RWPE2 (cell line): ENCODE measurements around the gene DUSP7.
A peak's percentile ranks its signal among the peaks of the same experiment; 100 is the strongest.

Experiments
- ATAC-seq: fragments of 200-7000 bp; cut with Tn5 transposase; 3 replicates; pipeline ENCODE4 v1.9.1; 2021; ENCODE audit warnings: low read depth
- DNase-seq: peaks from one replicate; pipeline ENCODE4 v3.0.0-alpha.2; 2020; ENCODE audit warnings: low spot score
- H3K27ac ChIP-seq: fragments of 450-650 bp; 2 replicates; pipeline ENCODE4 v1.5.1; 2017; ENCODE audit warnings: mild to moderate bottlenecking; ENCODE audit not compliant: poor library complexity, severe bottlenecking
- H3K27me3 ChIP-seq: fragments of 250-450 bp; sonication (Bioruptor Pico); 2 replicates; pipeline ENCODE4 v1.5.1; 2021; ENCODE audit warnings: mild to moderate bottlenecking, moderate library complexity; ENCODE audit not compliant: insufficient read depth, poor library complexity, severe bottlenecking
- H3K36me3 ChIP-seq: fragments of 250-450 bp; sonication (Bioruptor Pico); 2 replicates; pipeline ENCODE4 v1.5.1; 2020; ENCODE audit warnings: low read depth, mild to moderate bottlenecking, moderate library complexity
- H3K4me1 ChIP-seq: fragments of 250-450 bp; sonication (Bioruptor Pico); 2 replicates; pipeline ENCODE4 v1.5.1; 2021; ENCODE audit warnings: mild to moderate bottlenecking, moderate library complexity; ENCODE audit not compliant: insufficient read depth, poor library complexity, severe bottlenecking
- H3K4me3 ChIP-seq: fragments of 250-450 bp; sonication (Bioruptor Pico); 2 replicates; pipeline ENCODE4 v1.5.1; 2021; ENCODE audit warnings: mild to moderate bottlenecking, moderate library complexity; ENCODE audit not compliant: severe bottlenecking
- H3K9me3 ChIP-seq: fragments of 250-450 bp; sonication (Bioruptor Pico); 2 replicates; pipeline ENCODE4 v1.5.1; 2021; ENCODE audit warnings: mild to moderate bottlenecking, moderate library complexity; ENCODE audit not compliant: severe bottlenecking
- CTCF ChIP-seq: fragments of 450-650 bp; IDR thresholded peaks from one replicate; pipeline ENCODE4 v1.5.1; 2017; ENCODE audit warnings: mild to moderate bottlenecking, moderate library complexity; ENCODE audit not compliant: poor library complexity, severe bottlenecking

Gene DUSP7

GRCh38 chr3:52097851-52098507, 41.6 kb upstream of the DUSP7 start:
- Histone ChIP-seq H3K4me3 (no peak overlapping the region), H3K4me1 (no peaks in the 10 kb centered on the region), H3K27ac (no peak overlapping the region), H3K27me3 (no peaks in the 10 kb centered on the region), H3K36me3 (peaks cover 36% of the 10 kb centered on the region), H3K9me3 (no peaks in the 10 kb centered on the region)
- no peak for ATAC-seq
- no peak for DNase-seq
- no peak for TF ChIP-seq CTCF

GRCh38 chr3:52095990-52096775, 39.8 kb upstream of the DUSP7 start:
- Histone ChIP-seq H3K27ac (no peak overlapping the region), H3K4me1 (no peaks in the 10 kb centered on the region), H3K4me3 (no peak overlapping the region), H3K27me3 (no peaks in the 10 kb centered on the region), H3K36me3 (peaks cover 22% of the 10 kb centered on the region), H3K9me3 (no peaks in the 10 kb centered on the region)
- DNase-seq (no peak), ATAC-seq (no peak)
- no peak for TF ChIP-seq CTCF

- TF ChIP-seq CTCF: no peak
- no peaks in the 10 kb centered on the region for H3K9me3 ChIP-seq
- H3K4me3 ChIP-seq: no peak overlapping the region
- no peak overlapping the region for H3K27ac ChIP-seq
- DNase-seq (no peak), ATAC-seq (no peak)
- H3K27me3 ChIP-seq: no peaks in the 10 kb centered on the region
- H3K4me1 ChIP-seq: peaks cover 9% of the 10 kb centered on the region
- peaks cover 15% of the 10 kb centered on the region; the same call in 1 of the 2 replicates for H3K36me3 ChIP-seq
Observed at GRCh38 chr3:52094571-52095485, 38.5 kb upstream of the DUSP7 start.

- H3K27ac ChIP-seq: no peak overlapping the region
- ATAC-seq (peak; percentile 52; the same call in 2 of the 3 replicates), DNase-seq (no peak)
- peaks cover 10% of the 10 kb centered on the region for H3K4me1 ChIP-seq
- H3K27me3 ChIP-seq: no peaks in the 10 kb centered on the region
- no peak overlapping the region for H3K4me3 ChIP-seq
- H3K36me3 ChIP-seq: peaks cover 13% of the 10 kb centered on the region; the same call in 1 of the 2 replicates
- no peaks in the 10 kb centered on the region for H3K9me3 ChIP-seq
- TF ChIP-seq CTCF: no peak
Observed at GRCh38 chr3:52093756-52094545, 37.6 kb upstream of the DUSP7 start.
